ENCODE data around the gene MMP25.
"Not testable (repeated sequence)": the region's sequence is repeated elsewhere in the genome, so short reads cannot be mapped to it uniquely, and the experiment has no call there.

The MMP25 gene

GRCh38 chr16:3028716-3029319 is 17.5 kb upstream of the MMP25 start:
- DNase-seq (ENCODE audit: low read depth in 4 of 4, low spot score in 1 of 4), result no peak

- peak in 2 of 4 experiments; percentile 34 to 46 for DNase-seq (ENCODE audit: low read depth in 4 of 4, low spot score in 1 of 4)
Measured at GRCh38 chr16:3029491-3030221, 16.7 kb upstream of the MMP25 start.

- no peak for DNase-seq (ENCODE audit: low read depth in 4 of 4, low spot score in 1 of 4)
Measured at GRCh38 chr16:3030222-3031212, 15.8 kb upstream of the MMP25 start.

GRCh38 chr16:3032624-3033023 is 13.7 kb upstream of the MMP25 start:
- no peak for DNase-seq (ENCODE audit: low read depth in 4 of 4, low spot score in 1 of 4)

- DNase-seq (ENCODE audit: low read depth in 4 of 4, low spot score in 1 of 4), result no peak
Measured at GRCh38 chr16:3035289-3035971, 10.9 kb upstream of the MMP25 start.

GRCh38 chr16:3035972-3036725 is 10.2 kb upstream of the MMP25 start:
- DNase-seq (ENCODE audit: low read depth in 4 of 4, low spot score in 1 of 4), result no peak

- DNase-seq (ENCODE audit: low read depth in 4 of 4, low spot score in 1 of 4), result no peak
Measured at GRCh38 chr16:3036726-3037315, 9.5 kb upstream of the MMP25 start, which contains the start of gene BICDL2. TSS of gene BICDL2 (minus strand) at chr16:3036944. CDS start at chr16:3035496, 1,448 bp downstream.

- DNase-seq (ENCODE audit: low read depth in 4 of 4, low spot score in 1 of 4), result no peak
Measured at GRCh38 chr16:3038256-3038655, 8.1 kb upstream of the MMP25 start.

GRCh38 chr16:3038896-3039295 is 7.5 kb upstream of the MMP25 start:
- DNase-seq (ENCODE audit: low read depth in 4 of 4, low spot score in 1 of 4), result no peak

- DNase-seq (ENCODE audit: low read depth in 4 of 4, low spot score in 1 of 4), result no peak
Measured at GRCh38 chr16:3042376-3042775, 4.0 kb upstream of the MMP25 start.

GRCh38 chr16:3044708-3045107 is 1.7 kb upstream of the MMP25 start:
- DNase-seq (ENCODE audit: low read depth in 4 of 4, low spot score in 1 of 4), result no peak

- DNase-seq (ENCODE audit: low read depth in 4 of 4, low spot score in 1 of 4), result no peak
Measured at GRCh38 chr16:3046641-3047386, 453 bp downstream of the MMP25 start.

- DNase-seq (ENCODE audit: low read depth in 4 of 4, low spot score in 1 of 4), result no peak
Measured at GRCh38 chr16:3047387-3047720, 993 bp downstream of the MMP25 start.

- no peak for DNase-seq (ENCODE audit: low read depth in 4 of 4, low spot score in 1 of 4)
Measured at GRCh38 chr16:3049921-3050481, 3.6 kb downstream of the MMP25 start.

- DNase-seq (ENCODE audit: low read depth in 4 of 4, low spot score in 1 of 4), result no peak
Measured at GRCh38 chr16:3050487-3050886, 4.1 kb downstream of the MMP25 start.

- DNase-seq (ENCODE audit: low read depth in 4 of 4, low spot score in 1 of 4), result no peak
Measured at GRCh38 chr16:3051009-3051408, 4.6 kb downstream of the MMP25 start.

- DNase-seq (ENCODE audit: low read depth in 4 of 4, low spot score in 1 of 4), result no peak
Measured at GRCh38 chr16:3051494-3051893, 5.1 kb downstream of the MMP25 start.

- DNase-seq (ENCODE audit: low read depth in 4 of 4, low spot score in 1 of 4), result not testable (repeated sequence)
Measured at GRCh38 chr16:3052571-3053329, 6.4 kb downstream of the MMP25 start.

All from stimulated activated CD4-positive, alpha-beta T cell treated with anti-CD3 and anti-CD28 coated beads, Interleukin-1b, Interleukin-23, amount 100 ng/mL, for 24 hours (primary cell).